OCI-M2 (cell line): ENCODE results near the gene LMBRD1.
"Not testable (repeated sequence)": the region's sequence is repeated elsewhere in the genome, so short reads cannot be mapped to it uniquely, and the experiment has no call there.

Experiments used
- DNase-seq: peaks from one replicate; lab custom pipeline; 2025; ENCODE audit not compliant: unreplicated experiment; lab: John Stamatoyannopoulos, UW

Gene LMBRD1

DNA sequence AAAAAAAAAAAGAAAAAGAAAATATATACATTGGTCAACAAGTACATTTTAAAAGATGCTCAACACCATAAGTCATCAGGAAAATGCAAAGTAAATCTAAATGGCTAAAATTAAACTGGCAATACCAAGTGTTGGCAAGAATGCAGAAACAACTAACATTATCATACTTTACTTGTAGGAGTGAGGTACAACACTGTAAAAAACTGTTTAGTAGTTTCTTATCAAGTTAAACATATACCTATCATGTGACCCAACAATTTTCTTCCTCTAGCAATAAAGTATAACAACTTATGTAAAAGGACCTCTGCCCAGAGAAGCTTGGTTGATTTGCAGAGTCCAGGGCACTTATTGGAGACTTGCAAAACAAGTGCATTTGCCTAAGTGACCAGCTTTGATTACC, 40.4 kb downstream of the LMBRD1 start:
- DNase-seq, result no peak

DNA sequence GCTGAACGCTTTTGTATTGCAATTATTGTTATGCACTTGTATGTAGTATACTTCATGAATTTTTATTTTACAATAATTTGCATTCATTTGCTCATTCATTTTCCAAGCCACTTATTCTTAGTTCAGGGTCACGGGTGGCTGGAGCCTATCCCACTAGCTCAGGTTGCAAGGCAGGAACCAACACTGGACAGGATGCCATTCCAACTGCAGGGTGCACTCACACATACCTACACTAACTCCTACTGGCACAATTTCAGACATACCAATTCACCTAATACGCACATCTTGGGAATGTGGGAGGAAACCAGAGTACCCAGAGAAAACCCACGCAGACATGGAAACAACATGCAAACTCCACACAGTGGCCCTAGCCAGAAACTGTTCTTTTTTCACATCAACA, 61.8 kb downstream of the LMBRD1 start:
- DNase-seq, result no peak

- DNase-seq, result no peak
Observed at GRCh38 chr6:69732640-69733039, 64.2 kb downstream of the LMBRD1 start.

GRCh38 chr6:69732045-69732444, 64.8 kb downstream of the LMBRD1 start:
- DNase-seq, result no peak

DNA sequence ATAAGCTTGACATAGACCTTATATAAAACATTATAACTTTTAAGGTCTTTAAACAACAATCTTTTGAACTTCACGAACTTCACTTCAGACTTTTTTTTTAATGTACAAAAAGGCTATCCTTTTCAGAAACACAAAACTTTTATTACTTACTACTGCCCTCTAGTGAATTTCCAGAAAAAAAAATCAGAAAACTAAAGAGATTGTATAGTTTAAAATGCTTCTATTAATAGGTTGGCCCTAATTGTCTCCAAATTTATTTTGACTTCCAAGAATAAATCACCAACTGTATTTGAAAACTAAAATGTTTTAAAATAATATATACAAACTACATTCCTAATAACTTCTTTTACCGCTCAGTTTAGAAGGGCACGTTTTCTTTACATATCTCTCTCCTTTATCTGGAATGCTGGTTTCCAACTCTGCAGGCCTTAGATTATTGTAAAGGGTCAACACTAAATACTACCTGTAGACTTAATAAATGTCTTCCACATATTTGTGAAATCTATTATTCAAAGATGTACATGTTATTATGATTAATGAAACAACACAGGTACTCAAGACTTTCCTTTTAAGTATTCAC, 66.8 kb downstream of the LMBRD1 start:
- DNase-seq, result no peak

- no peak for DNase-seq
Observed at GRCh38 chr6:69722683-69723082, 74.1 kb downstream of the LMBRD1 start.

DNA sequence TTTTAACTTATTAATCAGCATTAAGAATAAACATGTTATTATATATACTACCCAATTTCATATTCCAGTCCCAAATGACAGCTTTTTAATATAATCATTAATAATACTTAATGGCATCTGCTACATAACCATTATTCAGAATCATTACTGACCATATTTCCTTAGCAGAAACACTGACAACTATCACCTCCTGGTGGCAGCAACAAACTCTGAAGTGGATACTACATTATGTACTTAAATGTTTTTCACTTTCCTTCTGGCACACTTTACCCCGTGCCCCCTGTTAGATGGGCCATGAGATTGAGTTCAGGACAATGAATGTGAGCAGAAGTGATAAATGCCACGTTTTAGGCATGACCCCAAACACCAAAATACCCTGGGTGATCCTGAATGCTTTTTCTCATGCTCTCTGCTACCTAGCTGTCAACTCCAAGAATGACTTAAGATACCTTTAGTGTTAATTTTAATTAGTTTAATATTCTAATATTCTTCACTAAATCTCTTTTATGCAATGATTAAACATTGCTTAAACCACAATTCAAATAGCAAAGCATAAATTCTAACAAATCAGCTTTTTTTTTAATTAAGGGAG, 77.1 kb downstream of the LMBRD1 start:
- DNase-seq, result no peak

- DNase-seq, result no peak
Observed at GRCh38 chr6:69706724-69707123, 90.1 kb downstream of the LMBRD1 start.

DNA sequence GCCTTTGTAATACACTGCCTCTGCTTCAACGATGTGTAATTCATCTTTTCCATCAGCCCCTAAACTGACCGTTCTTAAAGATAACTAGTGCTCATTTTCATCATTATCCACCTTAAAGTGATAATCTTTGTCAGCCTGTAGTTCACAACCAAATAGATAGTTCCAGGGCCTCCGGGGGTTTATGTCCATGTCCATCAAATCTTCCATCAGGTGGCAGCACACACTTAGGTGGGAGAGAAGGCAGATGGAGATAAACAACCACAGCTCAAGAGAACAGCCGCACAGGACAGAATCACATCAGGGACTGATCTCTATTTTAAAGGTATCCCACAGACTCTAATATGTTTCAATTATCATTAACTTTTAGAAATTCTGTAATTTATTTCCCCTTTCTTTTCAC, 90.9 kb downstream of the LMBRD1 start:
- DNase-seq, result no peak

GRCh38 chr6:69704916-69705315, 91.9 kb downstream of the LMBRD1 start:
- DNase-seq, result no peak

GRCh38 chr6:69699655-69700054, 97.2 kb downstream of the LMBRD1 start:
- no peak for DNase-seq

DNA sequence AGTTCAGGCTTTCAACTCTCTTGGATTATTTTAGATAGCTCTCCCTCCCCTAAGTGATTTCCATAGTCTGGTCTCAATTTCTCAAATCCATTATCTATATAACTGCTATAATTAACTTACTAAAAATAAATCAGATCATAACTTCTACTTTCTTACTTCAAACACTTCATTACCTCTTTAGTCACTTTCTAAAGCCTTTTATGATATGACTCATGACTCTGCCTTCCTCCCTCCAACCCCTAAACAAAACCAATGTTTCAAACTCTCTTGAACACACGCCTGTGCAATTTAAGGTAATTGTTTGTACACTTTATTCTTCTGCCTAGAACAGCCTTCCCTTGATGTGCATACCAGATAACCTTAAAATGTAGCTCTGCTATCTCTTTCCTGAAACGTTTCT, 100.5 kb downstream of the LMBRD1 start:
- no peak for DNase-seq

GRCh38 chr6:69693762-69694161, 103.0 kb downstream of the LMBRD1 start:
- DNase-seq, result no peak

GRCh38 chr6:69690986-69691385, 105.8 kb downstream of the LMBRD1 start:
- DNase-seq, result no peak

DNA sequence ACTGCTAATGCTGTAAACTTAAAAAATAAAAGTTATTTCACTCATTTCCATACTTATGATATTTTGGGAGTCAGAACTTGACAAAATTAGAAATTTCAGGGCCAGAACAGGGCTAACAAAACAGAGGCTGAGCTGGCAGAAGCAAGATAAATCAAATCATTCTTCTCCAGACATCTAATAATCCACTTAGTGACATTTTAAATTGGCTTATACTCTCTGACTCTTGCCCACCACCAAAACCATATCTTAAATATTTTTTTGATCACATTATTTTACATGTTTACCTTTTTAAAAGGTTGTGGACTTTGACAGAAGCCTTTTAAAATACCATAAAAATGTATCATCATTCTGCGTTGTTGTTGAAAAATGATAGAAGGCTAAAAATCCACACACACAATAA, 116.5 kb downstream of the LMBRD1 start:
- no peak for DNase-seq

DNA sequence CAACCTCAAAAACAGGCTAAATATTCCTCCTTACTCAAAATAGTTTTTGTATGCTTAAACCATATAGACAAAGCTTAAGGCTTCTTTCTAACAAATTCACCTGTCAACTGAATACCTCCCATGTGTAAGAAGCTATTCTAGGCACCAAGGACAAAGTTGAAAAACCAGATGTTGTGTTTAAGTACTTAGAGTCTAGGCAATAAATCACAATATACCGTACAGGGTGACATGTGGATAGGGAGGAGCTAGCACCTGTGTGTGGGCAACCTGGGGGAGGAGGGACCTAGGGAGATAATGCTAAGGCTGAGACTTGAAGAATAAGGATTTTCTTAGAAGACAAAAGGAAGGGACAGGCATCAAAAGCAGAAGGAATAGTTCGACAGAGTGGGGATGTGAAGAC, 123.5 kb downstream of the LMBRD1 start:
- DNase-seq, result no peak

DNA sequence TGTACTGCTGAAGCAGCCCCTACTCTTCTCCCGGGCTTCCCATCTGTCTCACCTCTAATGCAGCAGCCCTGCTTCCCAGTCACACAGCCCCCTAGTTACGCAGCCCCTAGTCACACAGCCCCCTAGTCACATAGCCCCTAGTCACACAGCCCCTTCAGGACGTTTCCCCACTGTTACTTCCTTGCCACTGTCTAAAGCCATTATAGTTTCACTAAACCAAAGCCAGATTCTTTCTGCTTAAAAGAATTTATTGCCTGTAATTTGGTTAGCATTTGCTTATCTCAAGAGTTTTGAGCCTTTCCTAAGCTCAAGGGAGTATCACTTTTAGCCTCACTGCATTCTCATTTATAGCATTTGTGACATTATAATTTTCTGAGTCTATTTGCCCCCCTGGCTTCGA, 127.9 kb downstream of the LMBRD1 start:
- DNase-seq, result no peak

DNA sequence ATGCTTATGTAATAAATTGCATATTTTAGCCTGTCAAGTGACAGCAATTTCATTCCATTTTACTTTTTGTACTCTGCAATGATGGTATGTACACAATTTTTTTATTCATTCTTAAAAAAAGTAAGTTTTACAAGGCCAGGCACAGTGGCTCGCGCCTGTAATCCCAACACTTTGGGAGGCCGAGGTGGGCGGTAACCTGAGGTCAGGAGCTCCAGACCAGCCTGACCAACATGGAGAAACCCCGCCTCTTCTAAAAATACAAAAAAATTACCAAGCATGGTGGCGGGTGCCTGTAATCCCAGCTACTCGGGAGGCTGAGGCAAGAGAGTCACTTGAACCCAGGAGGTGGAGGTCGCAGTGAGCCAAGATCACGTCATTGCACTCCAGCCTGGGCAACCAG, 130.0 kb downstream of the LMBRD1 start:
- DNase-seq, result not testable (repeated sequence)

DNA sequence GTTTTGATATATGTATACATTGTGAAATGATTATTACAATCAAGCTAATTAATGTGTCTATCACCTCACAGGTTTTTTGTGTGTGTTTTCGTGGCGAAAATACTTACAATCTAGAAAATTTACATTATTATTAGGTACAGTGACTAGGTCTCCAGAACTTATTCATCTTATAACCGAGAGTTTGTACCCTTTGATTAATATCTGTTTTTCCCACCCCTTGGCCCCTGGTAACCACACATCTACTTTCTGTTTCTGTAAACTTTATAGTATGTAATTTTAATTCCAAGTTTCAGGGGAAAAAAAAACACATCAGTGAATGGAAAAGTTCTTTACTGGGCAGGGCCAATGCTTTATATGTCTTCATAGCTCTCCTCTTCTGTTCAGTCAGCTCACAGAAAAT, 131.4 kb downstream of the LMBRD1 start:
- DNase-seq, result no peak

- no peak for DNase-seq
Observed at GRCh38 chr6:69664551-69664950, 132.3 kb downstream of the LMBRD1 start.

DNA sequence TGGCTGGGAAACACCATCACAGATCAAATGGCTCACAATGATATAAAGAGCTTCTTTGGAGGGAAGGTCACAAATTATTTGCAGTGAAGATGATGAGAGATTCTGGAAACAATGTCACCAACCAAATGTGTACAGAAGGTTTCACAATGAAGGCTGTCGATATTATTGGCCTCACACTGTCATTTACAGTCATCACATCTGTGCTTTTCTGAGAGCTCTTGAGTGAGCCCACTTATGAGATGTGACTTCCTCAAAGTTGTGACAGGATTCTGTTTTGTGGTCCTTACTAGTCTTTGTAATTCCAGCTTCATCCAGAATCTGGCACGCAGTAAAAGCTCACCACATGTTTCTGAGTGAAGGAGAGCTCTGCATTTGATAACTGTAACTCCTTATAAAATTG, 133.6 kb downstream of the LMBRD1 start:
- DNase-seq, result no peak

- DNase-seq, result no peak
Observed at GRCh38 chr6:69650703-69651102, 146.1 kb downstream of the LMBRD1 start.

DNA sequence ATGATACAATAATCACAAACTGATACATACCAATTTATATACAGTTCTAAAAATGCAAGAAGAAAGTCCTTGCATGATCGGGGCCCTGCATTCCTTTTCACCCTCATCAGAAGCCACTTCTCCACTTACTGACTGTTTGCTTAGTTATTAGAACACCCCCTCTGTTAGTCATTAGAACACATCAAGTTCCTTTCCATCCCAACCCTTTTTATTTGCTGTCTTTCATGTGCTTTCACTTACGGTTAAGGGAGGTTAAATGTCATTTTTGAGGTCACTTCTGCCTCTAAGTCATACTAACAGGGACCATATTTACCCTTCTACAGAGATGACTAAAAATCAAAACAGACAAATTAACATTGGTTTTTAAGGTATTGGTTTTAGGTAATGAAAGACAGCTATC, 149.1 kb downstream of the LMBRD1 start:
- DNase-seq, result no peak
